GM19193 (cell line): ENCODE data around the gene PRKCD.

Experiments
- POLR2A ChIP-seq: IDR thresholded peaks from 4 replicates; pipeline ENCODE4 v1.6.1; 2011; ENCODE audit not compliant: insufficient read depth, insufficient read length; ENCODE audit errors: extremely low read depth

The PRKCD gene

GRCh38 chr3:53160061-53160659 lies 849 bp upstream of the PRKCD start:
- no peak for TF ChIP-seq POLR2A

- no peak for TF ChIP-seq POLR2A
Measured at GRCh38 chr3:53161450-53161819, 426 bp downstream of the PRKCD start.

- peak; percentile 51 for TF ChIP-seq POLR2A
Measured at GRCh38 chr3:53161820-53162671, 1.0 kb downstream of the PRKCD start.

- peak; percentile 49 for TF ChIP-seq POLR2A
Measured at GRCh38 chr3:53162672-53163443, 1.8 kb downstream of the PRKCD start.

GRCh38 chr3:53163444-53164387 lies 2.7 kb downstream of the PRKCD start:
- TF ChIP-seq POLR2A: no peak

GRCh38 chr3:53164911-53165310 lies 3.9 kb downstream of the PRKCD start:
- TF ChIP-seq POLR2A: no peak

- TF ChIP-seq POLR2A: no peak
Measured at GRCh38 chr3:53166206-53166605, 5.2 kb downstream of the PRKCD start.

- TF ChIP-seq POLR2A: no peak
Measured at GRCh38 chr3:53166781-53167291, 5.8 kb downstream of the PRKCD start.

GRCh38 chr3:53167418-53168174 lies 6.6 kb downstream of the PRKCD start:
- peak; percentile 38 for TF ChIP-seq POLR2A

- TF ChIP-seq POLR2A: no peak
Measured at GRCh38 chr3:53168175-53168923, 7.3 kb downstream of the PRKCD start.

- TF ChIP-seq POLR2A: no peak
Measured at GRCh38 chr3:53169045-53169831, 8.2 kb downstream of the PRKCD start.

GRCh38 chr3:53169832-53170324 lies 8.9 kb downstream of the PRKCD start:
- no peak for TF ChIP-seq POLR2A
